ENCODE results near the gene FRMD1.

FRMD1 gene

GRCh38 chr6:168075216-168075615 lies 3.8 kb downstream of the FRMD1 start:
- CTCF ChIA-PET = no interaction called here
- 92% methylated on average over 8 of the region's 13 CpGs for WGBS (ENCODE audit: insufficient coverage)
- POLR2A ChIA-PET = no interaction called here

GRCh38 chr6:168073937-168074730 lies 4.9 kb downstream of the FRMD1 start:
- 80% methylated on average over 10 of the region's 13 CpGs for WGBS (ENCODE audit: insufficient coverage)
- H3K9me3 ChIP-seq (ENCODE audit: control extremely low read depth in 1 of 5, control insufficient read depth in 4 of 5, insufficient read depth in 2 of 5, low read depth in 1 of 5, low read length in 4 of 5) = peaks cover 0 to 14% (median 2%) of the 10 kb centered on the region in 5 experiments
- H3K27me3 ChIP-seq (replicated peaks in 2 of 5; ENCODE audit: control insufficient read depth in 4 of 5, insufficient read depth in 5 of 5, low read length in 4 of 5) = peaks cover 0 to 4% (median 0%) of the 10 kb centered on the region in 5 experiments
- H3K4me3 ChIP-seq (ENCODE audit: control insufficient read depth in 1 of 7, extremely low read depth in 1 of 7, insufficient read depth in 4 of 7, low read depth in 2 of 7, low read length in 6 of 7) = no peak overlapping the region
- no peaks in the 10 kb centered on the region for H3K36me3 ChIP-seq (ENCODE audit: control insufficient read depth in 4 of 4, insufficient read depth in 4 of 4, low read length in 3 of 4)
- H3K4me1 ChIP-seq (ENCODE audit: control extremely low read depth in 1 of 4, control insufficient read depth in 4 of 4, insufficient read depth in 4 of 4, low read length in 3 of 4) = no peaks in the 10 kb centered on the region
- ChIA-PET CTCF (no interaction called here), POLR2A (no interaction called here)
- no peak overlapping the region for H3K27ac ChIP-seq (ENCODE audit: insufficient read depth in 1 of 2, low read depth in 1 of 2, low read length in 2 of 2, poor library complexity in 1 of 2, severe bottlenecking in 2 of 2)
- no peak for DNase-seq

More at GRCh38 chr6:168075216-168075615, 3.8 kb downstream of the FRMD1 start:
- Histone ChIP-seq H3K4me3 (ENCODE audit: control insufficient read depth in 1 of 7, extremely low read depth in 1 of 7, insufficient read depth in 4 of 7, low read depth in 2 of 7, low read length in 6 of 7) (no peak overlapping the region), H3K27ac (ENCODE audit: insufficient read depth in 1 of 2, low read depth in 1 of 2, low read length in 2 of 2, poor library complexity in 1 of 2, severe bottlenecking in 2 of 2) (no peak overlapping the region), H3K9me3 (ENCODE audit: control extremely low read depth in 1 of 5, control insufficient read depth in 4 of 5, insufficient read depth in 2 of 5, low read depth in 1 of 5, low read length in 4 of 5) (peaks cover 0 to 14% (median 2%) of the 10 kb centered on the region in 5 experiments), H3K36me3 (ENCODE audit: control insufficient read depth in 4 of 4, insufficient read depth in 4 of 4, low read length in 3 of 4) (no peaks in the 10 kb centered on the region), H3K27me3 (replicated peaks in 2 of 5; ENCODE audit: control insufficient read depth in 4 of 5, insufficient read depth in 5 of 5, low read length in 4 of 5) (peaks cover 0 to 4% (median 0%) of the 10 kb centered on the region in 5 experiments), H3K4me1 (ENCODE audit: control extremely low read depth in 1 of 4, control insufficient read depth in 4 of 4, insufficient read depth in 4 of 4, low read length in 3 of 4) (no peaks in the 10 kb centered on the region)
- no peak for DNase-seq

GRCh38 chr6:168072730-168073129 lies 6.3 kb downstream of the FRMD1 start:
- Histone ChIP-seq H3K36me3 (ENCODE audit: control insufficient read depth in 4 of 4, insufficient read depth in 4 of 4, low read length in 3 of 4) (no peaks in the 10 kb centered on the region), H3K4me1 (ENCODE audit: control extremely low read depth in 1 of 4, control insufficient read depth in 4 of 4, insufficient read depth in 4 of 4, low read length in 3 of 4) (no peaks in the 10 kb centered on the region), H3K9me3 (ENCODE audit: control extremely low read depth in 1 of 5, control insufficient read depth in 4 of 5, insufficient read depth in 2 of 5, low read depth in 1 of 5, low read length in 4 of 5) (peaks cover 0 to 14% (median 2%) of the 10 kb centered on the region in 5 experiments), H3K27ac (ENCODE audit: insufficient read depth in 1 of 2, low read depth in 1 of 2, low read length in 2 of 2, poor library complexity in 1 of 2, severe bottlenecking in 2 of 2) (no peak overlapping the region), H3K4me3 (ENCODE audit: control insufficient read depth in 1 of 7, extremely low read depth in 1 of 7, insufficient read depth in 4 of 7, low read depth in 2 of 7, low read length in 6 of 7) (no peak overlapping the region), H3K27me3 (replicated peaks in 2 of 5; ENCODE audit: control insufficient read depth in 4 of 5, insufficient read depth in 5 of 5, low read length in 4 of 5) (peaks cover 0 to 4% (median 0%) of the 10 kb centered on the region in 5 experiments)
- CTCF ChIA-PET = no interaction called here
- POLR2A ChIA-PET = no interaction called here
- no peak for DNase-seq
- WGBS (ENCODE audit: insufficient coverage) = 100% methylated on average over 3 of the region's 4 CpGs

- no peak overlapping the region for H3K27ac ChIP-seq (ENCODE audit: insufficient read depth in 1 of 2, low read depth in 1 of 2, low read length in 2 of 2, poor library complexity in 1 of 2, severe bottlenecking in 2 of 2)
- H3K4me3 ChIP-seq (ENCODE audit: control insufficient read depth in 1 of 7, extremely low read depth in 1 of 7, insufficient read depth in 4 of 7, low read depth in 2 of 7, low read length in 6 of 7) = no peak overlapping the region
- H3K36me3 ChIP-seq (ENCODE audit: control insufficient read depth in 4 of 4, insufficient read depth in 4 of 4, low read length in 3 of 4) = no peaks in the 10 kb centered on the region
- no peak for DNase-seq
- peaks cover 0 to 14% (median 2%) of the 10 kb centered on the region in 5 experiments for H3K9me3 ChIP-seq (ENCODE audit: control extremely low read depth in 1 of 5, control insufficient read depth in 4 of 5, insufficient read depth in 2 of 5, low read depth in 1 of 5, low read length in 4 of 5)
- ChIA-PET POLR2A (no interaction called here), CTCF (no interaction called here)
- 87% methylated on average over 22 of the region's 24 CpGs for WGBS (ENCODE audit: insufficient coverage)
- no peaks in the 10 kb centered on the region for H3K4me1 ChIP-seq (ENCODE audit: control extremely low read depth in 1 of 4, control insufficient read depth in 4 of 4, insufficient read depth in 4 of 4, low read length in 3 of 4)
- H3K27me3 ChIP-seq (replicated peaks in 2 of 5; ENCODE audit: control insufficient read depth in 4 of 5, insufficient read depth in 5 of 5, low read length in 4 of 5) = peaks cover 0 to 4% (median 0%) of the 10 kb centered on the region in 5 experiments
Observed at GRCh38 chr6:168072261-168072660, 6.8 kb downstream of the FRMD1 start.

- POLR2A ChIA-PET = no interaction called here
- H3K4me3 ChIP-seq (ENCODE audit: control insufficient read depth in 1 of 7, extremely low read depth in 1 of 7, insufficient read depth in 4 of 7, low read depth in 2 of 7, low read length in 6 of 7) = no peak overlapping the region
- H3K9me3 ChIP-seq (ENCODE audit: control extremely low read depth in 1 of 5, control insufficient read depth in 4 of 5, insufficient read depth in 2 of 5, low read depth in 1 of 5, low read length in 4 of 5) = peaks cover 0 to 10% (median 2%) of the 10 kb centered on the region in 5 experiments
- 76% methylated on average over 9 of the region's 9 CpGs for WGBS (ENCODE audit: insufficient coverage)
- no peaks in the 10 kb centered on the region for H3K4me1 ChIP-seq (ENCODE audit: control extremely low read depth in 1 of 4, control insufficient read depth in 4 of 4, insufficient read depth in 4 of 4, low read length in 3 of 4)
- no peak for DNase-seq
- CTCF ChIA-PET = no interaction called here
- no peak overlapping the region for H3K27ac ChIP-seq (ENCODE audit: insufficient read depth in 1 of 2, low read depth in 1 of 2, low read length in 2 of 2, poor library complexity in 1 of 2, severe bottlenecking in 2 of 2)
- no peaks in the 10 kb centered on the region for H3K36me3 ChIP-seq (ENCODE audit: control insufficient read depth in 4 of 4, insufficient read depth in 4 of 4, low read length in 3 of 4)
- H3K27me3 ChIP-seq (replicated peaks in 2 of 5; ENCODE audit: control insufficient read depth in 4 of 5, insufficient read depth in 5 of 5, low read length in 4 of 5) = peaks cover 0 to 4% (median 0%) of the 10 kb centered on the region in 5 experiments
Observed at GRCh38 chr6:168071620-168072019, 7.4 kb downstream of the FRMD1 start.

- peaks cover 0 to 10% (median 2%) of the 10 kb centered on the region in 5 experiments for H3K9me3 ChIP-seq (ENCODE audit: control extremely low read depth in 1 of 5, control insufficient read depth in 4 of 5, insufficient read depth in 2 of 5, low read depth in 1 of 5, low read length in 4 of 5)
- ChIA-PET CTCF (no interaction called here), POLR2A (no interaction called here)
- H3K27ac ChIP-seq (ENCODE audit: insufficient read depth in 1 of 2, low read depth in 1 of 2, low read length in 2 of 2, poor library complexity in 1 of 2, severe bottlenecking in 2 of 2) = no peak overlapping the region
- H3K4me3 ChIP-seq (ENCODE audit: control insufficient read depth in 1 of 7, extremely low read depth in 1 of 7, insufficient read depth in 4 of 7, low read depth in 2 of 7, low read length in 6 of 7) = no peak overlapping the region
- peaks cover 0 to 4% (median 0%) of the 10 kb centered on the region in 5 experiments for H3K27me3 ChIP-seq (replicated peaks in 2 of 5; ENCODE audit: control insufficient read depth in 4 of 5, insufficient read depth in 5 of 5, low read length in 4 of 5)
- no peak for DNase-seq
- H3K4me1 ChIP-seq (ENCODE audit: control extremely low read depth in 1 of 4, control insufficient read depth in 4 of 4, insufficient read depth in 4 of 4, low read length in 3 of 4) = no peaks in the 10 kb centered on the region
- no peaks in the 10 kb centered on the region for H3K36me3 ChIP-seq (ENCODE audit: control insufficient read depth in 4 of 4, insufficient read depth in 4 of 4, low read length in 3 of 4)
- 90% methylated on average over 7 of the region's 7 CpGs for WGBS (ENCODE audit: insufficient coverage)
Observed at GRCh38 chr6:168070804-168071203, 8.2 kb downstream of the FRMD1 start.

- Histone ChIP-seq H3K36me3 (ENCODE audit: control insufficient read depth in 4 of 4, insufficient read depth in 4 of 4, low read length in 3 of 4) (no peaks in the 10 kb centered on the region), H3K27ac (ENCODE audit: insufficient read depth in 1 of 2, low read depth in 1 of 2, low read length in 2 of 2, poor library complexity in 1 of 2, severe bottlenecking in 2 of 2) (no peak overlapping the region), H3K4me3 (ENCODE audit: control insufficient read depth in 1 of 7, extremely low read depth in 1 of 7, insufficient read depth in 4 of 7, low read depth in 2 of 7, low read length in 6 of 7) (no peak overlapping the region), H3K27me3 (replicated peaks in 2 of 5; ENCODE audit: control insufficient read depth in 4 of 5, insufficient read depth in 5 of 5, low read length in 4 of 5) (peaks cover 0 to 3% (median 0%) of the 10 kb centered on the region in 5 experiments), H3K9me3 (ENCODE audit: control extremely low read depth in 1 of 5, control insufficient read depth in 4 of 5, insufficient read depth in 2 of 5, low read depth in 1 of 5, low read length in 4 of 5) (peaks cover 0 to 2% (median 0%) of the 10 kb centered on the region in 5 experiments), H3K4me1 (ENCODE audit: control extremely low read depth in 1 of 4, control insufficient read depth in 4 of 4, insufficient read depth in 4 of 4, low read length in 3 of 4) (no peaks in the 10 kb centered on the region)
- no peak for DNase-seq
- CTCF ChIA-PET = no interaction called here
- 95% methylated on average over 23 of the region's 24 CpGs for WGBS (ENCODE audit: insufficient coverage)
- POLR2A ChIA-PET = interaction anchor here (0.6 kb wide), 1 partner anchor 116 kb away, joined by 3 read pairs; no protein-coding TSS in a partner anchor
Observed at GRCh38 chr6:168067081-168067759, 11.8 kb downstream of the FRMD1 start.

All from common myeloid progenitor, CD34-positive (primary cell).